Hippocampal formation (tissue), 2 donors: Measurements from ENCODE around the gene ZAR1.

Source experiments
- DNase-seq, 2 donors: peaks; one replicate each; lab custom pipeline; 2025; lab: John Stamatoyannopoulos, UW

ZAR1 gene

GRCh38 chr4:48490680-48491513 lies 845 bp downstream of the ZAR1 start:
- DNase-seq = no peak

- no peak for DNase-seq
Measured at GRCh38 chr4:48491514-48492176, 1.6 kb downstream of the ZAR1 start.

- DNase-seq = no peak
Measured at GRCh38 chr4:48493452-48494100, 3.5 kb downstream of the ZAR1 start.

GRCh38 chr4:48495941-48496340 lies 5.9 kb downstream of the ZAR1 start:
- no peak for DNase-seq

GRCh38 chr4:48498895-48499294 lies 8.8 kb downstream of the ZAR1 start:
- DNase-seq = no peak

- no peak for DNase-seq
Measured at GRCh38 chr4:48499551-48500066, 9.6 kb downstream of the ZAR1 start.

- DNase-seq = no peak
Measured at GRCh38 chr4:48503233-48504025, 13.4 kb downstream of the ZAR1 start.

GRCh38 chr4:48504026-48504330 lies 13.9 kb downstream of the ZAR1 start:
- DNase-seq = no peak

- no peak for DNase-seq
Measured at GRCh38 chr4:48504352-48504751, 14.3 kb downstream of the ZAR1 start.

- DNase-seq = no peak
Measured at GRCh38 chr4:48506716-48507115, 16.7 kb downstream of the ZAR1 start.

GRCh38 chr4:48509543-48509942 lies 19.5 kb downstream of the ZAR1 start:
- no peak for DNase-seq

- DNase-seq = no peak
Measured at GRCh38 chr4:48518143-48518542, 28.1 kb downstream of the ZAR1 start.

GRCh38 chr4:48526406-48526805 lies 36.4 kb downstream of the ZAR1 start:
- no peak for DNase-seq

- no peak for DNase-seq
Measured at GRCh38 chr4:48538358-48538757, 48.3 kb downstream of the ZAR1 start.

- DNase-seq = no peak
Measured at GRCh38 chr4:48539597-48539996, 49.5 kb downstream of the ZAR1 start.

- DNase-seq = no peak
Measured at GRCh38 chr4:48542888-48543287, 52.8 kb downstream of the ZAR1 start.

- no peak for DNase-seq
Measured at GRCh38 chr4:48543796-48544195, 53.7 kb downstream of the ZAR1 start.
